Activated CD8-positive, alpha-beta memory T cell treated with anti-CD3 and anti-CD28 coated beads, Interleukin-2, amount 50 U/mL, for 4 hours (primary cell): ENCODE results near the gene STK11IP.

Experiments used
- DNase-seq: peaks from one replicate; pipeline ENCODE4 v3.0.0-alpha.2; 2020

The STK11IP gene

GRCh38 chr2:219658196-219658846 lies 60.7 kb downstream of the STK11IP start:
- no peak for DNase-seq

- no peak for DNase-seq
These were observed 61.2 kb downstream of the STK11IP start for GRCh38 chr2:219658874-219659273.

GRCh38 chr2:219661197-219661954 lies 63.7 kb downstream of the STK11IP start:
- no peak for DNase-seq

GRCh38 chr2:219661955-219662395 lies 64.3 kb downstream of the STK11IP start:
- no peak for DNase-seq

GRCh38 chr2:219662566-219662965 lies 64.9 kb downstream of the STK11IP start:
- no peak for DNase-seq

DNA sequence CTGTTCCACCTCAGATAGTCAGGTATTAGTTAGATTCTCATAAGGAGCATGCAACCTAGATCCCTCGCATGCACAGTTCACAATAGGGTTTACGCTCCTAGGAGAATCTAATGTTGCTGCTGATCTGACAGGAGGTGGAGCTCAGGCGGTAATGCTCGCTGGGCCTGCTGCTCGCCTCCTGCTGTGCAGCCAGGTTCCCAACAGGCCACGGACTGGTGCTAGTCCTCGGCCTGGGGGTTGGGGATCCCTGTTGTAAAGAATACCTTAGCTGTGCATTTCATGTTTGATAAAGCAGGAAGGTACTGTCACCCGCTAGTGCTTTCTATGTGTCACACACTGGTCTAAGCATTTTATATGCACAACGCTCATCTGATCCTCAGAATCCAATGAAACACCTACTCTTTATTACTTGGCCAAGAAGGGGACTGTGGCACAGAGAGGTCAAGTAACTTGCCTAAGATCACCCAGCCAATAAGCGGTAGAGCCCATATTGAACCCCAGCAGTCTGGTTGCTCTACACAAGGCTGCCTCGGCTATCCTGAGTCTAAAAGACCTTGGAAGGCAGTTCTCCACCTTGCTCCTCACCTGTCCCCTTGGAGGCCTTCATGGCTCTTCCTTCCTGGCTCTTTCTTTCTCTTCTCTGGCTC lies 65.6 kb downstream of the STK11IP start:
- no peak for DNase-seq

DNA sequence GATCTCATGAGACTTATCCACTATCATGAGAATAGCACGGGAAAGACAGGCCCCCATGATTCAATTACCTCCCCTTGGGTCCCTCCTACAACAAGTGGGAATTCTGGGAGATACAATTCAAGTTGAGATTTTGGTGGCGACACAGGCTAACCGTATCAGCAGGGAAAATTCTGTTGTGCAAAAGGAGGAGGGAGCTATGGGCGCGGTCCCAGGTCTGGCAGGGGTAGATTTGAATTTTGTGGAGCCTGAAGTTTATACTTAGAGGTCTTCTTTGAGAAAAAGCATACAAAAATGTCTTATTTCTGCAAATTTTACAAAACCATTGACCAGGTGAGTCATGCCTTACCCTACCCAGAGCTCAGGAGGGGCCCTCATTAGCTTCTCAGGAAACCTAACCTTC lies 66.4 kb downstream of the STK11IP start:
- DNase-seq = no peak

DNA sequence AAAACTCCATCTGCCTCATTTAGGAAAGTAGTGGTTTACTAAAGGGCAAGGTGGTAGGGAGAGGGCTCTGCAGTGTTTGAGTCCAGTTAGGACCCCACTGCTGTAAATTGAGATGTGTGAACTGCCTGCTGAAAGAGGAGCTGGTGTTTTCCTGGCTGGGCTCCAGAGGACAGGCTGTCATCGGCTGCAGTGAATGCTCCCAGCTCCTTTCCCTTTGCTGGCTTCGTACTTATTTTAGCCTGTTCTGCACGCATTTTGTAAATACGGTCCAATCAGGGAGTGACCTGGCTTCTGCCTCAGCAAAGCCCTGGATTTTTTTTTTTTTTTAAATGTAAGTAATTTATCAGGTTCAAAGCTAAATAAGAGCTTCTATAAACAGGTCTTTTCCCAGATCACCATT lies 67.3 kb downstream of the STK11IP start:
- no peak for DNase-seq

- no peak for DNase-seq
These were observed 68.3 kb downstream of the STK11IP start for GRCh38 chr2:219665926-219666325.
